ENCODE data around the gene VSTM2L. TPM values are rescaled to one million over a fixed set of nuclear protein-coding genes. Genes with fewer than 3 reads are reported as not detected.

The VSTM2L gene
- total RNA-seq, 2 experiments from 2014 or later = 0.17 TPM; not detected in 1

GRCh38 chr20:37877832-37878772 is 24.8 kb upstream of the VSTM2L start:
- Histone ChIP-seq H3K4me2 (ENCODE audit: low read length) (no peak overlapping the region), H3K4me1 (ENCODE audit: insufficient read depth, low read length, poor library complexity, severe bottlenecking) (no peaks in the 10 kb centered on the region), H2AFZ (ENCODE audit: low read length) (no peak overlapping the region), H3K9me2 (ENCODE audit: insufficient read depth, low read length) (no peaks in the 10 kb centered on the region), H3K27ac (ENCODE audit: low read depth, low read length, poor library complexity, severe bottlenecking) (no peak overlapping the region), H4K20me1 (ENCODE audit: insufficient read depth, low read length) (no peaks in the 10 kb centered on the region), H3K36me3 (ENCODE audit: insufficient read depth, low read length) (no peaks in the 10 kb centered on the region), H3K4me3 (ENCODE audit: low read depth, low read length, poor library complexity, severe bottlenecking) (no peak overlapping the region), H3K79me2 (ENCODE audit: insufficient read depth, low read depth, low read length) (no peaks in the 10 kb centered on the region), H3K9me3 (ENCODE audit: low read length) (no peaks in the 10 kb centered on the region)
- no TSS peak for BruUV-seq (replicated peaks)
- DNase-seq (ENCODE audit: low spot score) = no peak
- ChIA-PET POLR2A (interaction anchor here (0.5 kb wide), 1 partner anchor 977 kb away, joined by 4 read pairs; no protein-coding TSS in a partner anchor), CTCF (ENCODE audit: unreplicated experiment) (no interaction called here)
- no peak for TF ChIP-seq EZH2phosphoT487 (IDR thresholded peaks at IDR 0.05; ENCODE audit: borderline replicate concordance, low read depth, low read length)
- TF ChIP-seq, protein P1, sequence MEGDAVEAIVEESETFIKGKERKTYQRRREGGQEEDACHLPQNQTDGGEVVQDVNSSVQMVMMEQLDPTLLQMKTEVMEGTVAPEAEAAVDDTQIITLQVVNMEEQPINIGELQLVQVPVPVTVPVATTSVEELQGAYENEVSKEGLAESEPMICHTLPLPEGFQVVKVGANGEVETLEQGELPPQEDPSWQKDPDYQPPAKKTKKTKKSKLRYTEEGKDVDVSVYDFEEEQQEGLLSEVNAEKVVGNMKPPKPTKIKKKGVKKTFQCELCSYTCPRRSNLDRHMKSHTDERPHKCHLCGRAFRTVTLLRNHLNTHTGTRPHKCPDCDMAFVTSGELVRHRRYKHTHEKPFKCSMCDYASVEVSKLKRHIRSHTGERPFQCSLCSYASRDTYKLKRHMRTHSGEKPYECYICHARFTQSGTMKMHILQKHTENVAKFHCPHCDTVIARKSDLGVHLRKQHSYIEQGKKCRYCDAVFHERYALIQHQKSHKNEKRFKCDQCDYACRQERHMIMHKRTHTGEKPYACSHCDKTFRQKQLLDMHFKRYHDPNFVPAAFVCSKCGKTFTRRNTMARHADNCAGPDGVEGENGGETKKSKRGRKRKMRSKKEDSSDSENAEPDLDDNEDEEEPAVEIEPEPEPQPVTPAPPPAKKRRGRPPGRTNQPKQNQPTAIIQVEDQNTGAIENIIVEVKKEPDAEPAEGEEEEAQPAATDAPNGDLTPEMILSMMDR (conservative IDR thresholded peaks at IDR 0.05; ENCODE audit: low read length) = no peak
- intact Hi-C loops (cut with micrococcal nuclease; ENCODE audit: unreplicated experiment) = no loop called here

GRCh38 chr20:37878835-37879599 is 23.9 kb upstream of the VSTM2L start:
- Histone ChIP-seq H2AFZ (ENCODE audit: low read length) (no peak overlapping the region), H3K79me2 (ENCODE audit: insufficient read depth, low read depth, low read length) (no peaks in the 10 kb centered on the region), H3K9me2 (ENCODE audit: insufficient read depth, low read length) (no peaks in the 10 kb centered on the region), H3K4me1 (ENCODE audit: insufficient read depth, low read length, poor library complexity, severe bottlenecking) (no peaks in the 10 kb centered on the region), H3K36me3 (ENCODE audit: insufficient read depth, low read length) (no peaks in the 10 kb centered on the region), H3K4me3 (ENCODE audit: low read depth, low read length, poor library complexity, severe bottlenecking) (no peak overlapping the region), H3K4me2 (ENCODE audit: low read length) (no peak overlapping the region), H3K27ac (ENCODE audit: low read depth, low read length, poor library complexity, severe bottlenecking) (no peak overlapping the region), H4K20me1 (ENCODE audit: insufficient read depth, low read length) (no peaks in the 10 kb centered on the region), H3K9me3 (ENCODE audit: low read length) (no peaks in the 10 kb centered on the region)
- no TSS peak for BruUV-seq (replicated peaks)
- ChIA-PET POLR2A (no interaction called here), CTCF (ENCODE audit: unreplicated experiment) (no interaction called here)
- intact Hi-C loops (cut with micrococcal nuclease; ENCODE audit: unreplicated experiment) = no loop called here
- DNase-seq (ENCODE audit: low spot score) = no peak
- TF ChIP-seq EZH2phosphoT487 (IDR thresholded peaks at IDR 0.05; ENCODE audit: borderline replicate concordance, low read depth, low read length) = no peak
- TF ChIP-seq, protein P1 (conservative IDR thresholded peaks at IDR 0.05; ENCODE audit: low read length) = no peak

All from OCI-LY7 (cell line).